HEK293 (cell line): ENCODE results near the gene DBH.
A peak's percentile ranks its signal among the peaks of the same experiment; 100 is the strongest.

Source experiments
- CTCF ChIA-PET: fragments of 350-600 bp; formaldehyde crosslinking; extraction: SDS; loops from one replicate; lab custom pipeline; 2021; ENCODE audit warnings: antibody characterized with exemption; lab: Yijun Ruan, JAX
- POLR2A ChIA-PET: fragments of 300-600 bp; formaldehyde crosslinking; extraction: SDS; loops from one replicate; lab custom pipeline; 2020; ENCODE audit warnings: antibody characterized with exemption, inconsistent platforms; lab: Yijun Ruan, JAX
- H3K27ac ChIP-seq: fragments of 200-500 bp; sonication (Bioruptor generic); 2 replicates; pipeline ENCODE4 v1.5.1; 2014; ENCODE audit warnings: low read depth, low read length, control low read depth, inconsistent platforms; ENCODE audit errors: extremely low read depth
- H3K36me3 ChIP-seq, 2 experiments: fragments of 200-500 bp in 1 of 2; sonication (Bioruptor generic) in 1 of 2; 1 replicate in 1 of 2; 2 replicates in 1 of 2; pipeline ENCODE4 v1.5.1; 2014 to 2017; ENCODE audit warnings: inconsistent platforms in 2 of 2, low read length in 2 of 2; ENCODE audit not compliant: control insufficient read depth in 2 of 2, insufficient read depth in 1 of 2
- H3K4me1 ChIP-seq: fragments of 200-500 bp; sonication (Bioruptor generic); 2 replicates; pipeline ENCODE4 v1.5.1; 2014; ENCODE audit warnings: mild to moderate bottlenecking, low read length, inconsistent platforms; ENCODE audit not compliant: control insufficient read depth, insufficient read depth
- H3K4me3 ChIP-seq: 2 replicates; pipeline ENCODE4 v1.5.1; 2011; ENCODE audit warnings: low read depth, mild to moderate bottlenecking, control low read depth, low read length, moderate library complexity
- H3K9me3 ChIP-seq: fragments of 200-500 bp; sonication (Bioruptor generic); 2 replicates; pipeline ENCODE4 v1.5.1; 2014; ENCODE audit warnings: low read depth, low read length, inconsistent platforms; ENCODE audit not compliant: control insufficient read depth, insufficient read depth
- GLI4 ChIP-seq: fragments of 450-650 bp; formaldehyde crosslinking; IDR thresholded peaks from 2 replicates; pipeline ENCODE4 v1.5.1; 2016; ENCODE audit warnings: missing biosample characterization, missing genetic modification characterization
- KLF16 ChIP-seq: fragments of 450-650 bp; formaldehyde crosslinking; IDR thresholded peaks from 2 replicates; pipeline ENCODE4 v1.5.1; 2017; ENCODE audit warnings: missing biosample characterization, missing genetic modification characterization
- KLF9 ChIP-seq: fragments of 450-650 bp; formaldehyde crosslinking; IDR thresholded peaks from 2 replicates; pipeline ENCODE4 v1.5.1; 2016; ENCODE audit warnings: missing biosample characterization, missing genetic modification characterization, low read depth
- PRDM2 ChIP-seq: fragments of 450-650 bp; formaldehyde crosslinking; IDR thresholded peaks from 2 replicates; pipeline ENCODE4 v1.5.1; 2016; ENCODE audit warnings: missing biosample characterization, missing genetic modification characterization, borderline replicate concordance
- SCRT2 ChIP-seq: fragments of 450-650 bp; formaldehyde crosslinking; IDR thresholded peaks from 2 replicates; pipeline ENCODE4 v1.5.1; 2016; ENCODE audit warnings: missing biosample characterization, missing genetic modification characterization
- ZEB2 ChIP-seq: fragments of 450-650 bp; formaldehyde crosslinking; IDR thresholded peaks from 2 replicates; pipeline ENCODE4 v1.5.1; 2016; ENCODE audit warnings: missing biosample characterization, missing genetic modification characterization
- ZIC2 ChIP-seq: fragments of 450-650 bp; formaldehyde crosslinking; IDR thresholded peaks from 2 replicates; pipeline ENCODE4 v1.5.1; 2016; ENCODE audit warnings: missing biosample characterization, missing genetic modification characterization
- ZNF2 ChIP-seq: fragments of 450-650 bp; formaldehyde crosslinking; IDR thresholded peaks from 2 replicates; pipeline ENCODE4 v1.5.1; 2016; ENCODE audit warnings: missing biosample characterization, missing genetic modification characterization
- ZNF324 ChIP-seq: fragments of 450-650 bp; formaldehyde crosslinking; IDR thresholded peaks from 2 replicates; pipeline ENCODE4 v1.5.1; 2016; ENCODE audit warnings: missing biosample characterization, missing genetic modification characterization
- ZNF391 ChIP-seq: fragments of 450-650 bp; formaldehyde crosslinking; IDR thresholded peaks from 2 replicates; pipeline ENCODE4 v1.5.1; 2016; ENCODE audit warnings: low read depth, missing biosample characterization, missing genetic modification characterization, borderline replicate concordance
- ZNF398 ChIP-seq: fragments of 450-650 bp; formaldehyde crosslinking; IDR thresholded peaks from 2 replicates; pipeline ENCODE4 v1.5.1; 2017; ENCODE audit warnings: missing biosample characterization, missing genetic modification characterization
- ZNF558 ChIP-seq: fragments of 450-650 bp; formaldehyde crosslinking; IDR thresholded peaks from 2 replicates; pipeline ENCODE4 v1.5.1; 2016; ENCODE audit warnings: missing biosample characterization, missing genetic modification characterization
- ZNF623 ChIP-seq: fragments of 450-650 bp; formaldehyde crosslinking; IDR thresholded peaks from 2 replicates; pipeline ENCODE4 v1.5.1; 2016; ENCODE audit warnings: missing biosample characterization, missing genetic modification characterization
- ZNF677 ChIP-seq: fragments of 450-650 bp; IDR thresholded peaks from 2 replicates; pipeline ENCODE4 v1.5.0; 2018; ENCODE audit warnings: missing biosample characterization, mild to moderate bottlenecking, missing genetic modification characterization, moderate library complexity
- ZSCAN4 ChIP-seq: fragments of 450-650 bp; formaldehyde crosslinking; IDR thresholded peaks from 2 replicates; pipeline ENCODE4 v1.5.1; 2017; ENCODE audit warnings: missing biosample characterization, missing genetic modification characterization
- ZSCAN5A ChIP-seq: fragments of 450-650 bp; formaldehyde crosslinking; IDR thresholded peaks from 2 replicates; pipeline ENCODE4 v1.5.1; 2016; ENCODE audit warnings: missing biosample characterization, missing genetic modification characterization

DBH gene

GRCh38 chr9:133598978-133599377 lies 37.2 kb upstream of the DBH start:
- no peak overlapping the region for H3K4me3 ChIP-seq
- H3K9me3 ChIP-seq = no peaks in the 10 kb centered on the region
- no peaks in the 10 kb centered on the region for H3K4me1 ChIP-seq
- no peak overlapping the region for H3K27ac ChIP-seq
- ChIA-PET POLR2A (no interaction called here), CTCF (no interaction called here)
- no peaks in the 10 kb centered on the region for H3K36me3 ChIP-seq
- TF ChIP-seq ZNF623 (tag by site-specific recombination) (peak; percentile 63), ZEB2 (tag by site-specific recombination) (no peak), ZNF391 (no peak)

- no peaks in the 10 kb centered on the region for H3K9me3 ChIP-seq
- no peaks in the 10 kb centered on the region for H3K36me3 ChIP-seq
- CTCF ChIA-PET = no interaction called here
- H3K27ac ChIP-seq = no peak overlapping the region
- H3K4me1 ChIP-seq = no peaks in the 10 kb centered on the region
- TF ChIP-seq PRDM2 (tag by site-specific recombination) = 0 out of 2 replicates have a peak, but pooled peaks have one; percentile 21
- TF ChIP-seq ZNF2 (tag by site-specific recombination) = no peak
- peak; percentile 94 for TF ChIP-seq ZSCAN4 (tag by site-specific recombination)
- TF ChIP-seq KLF9 = peak; percentile 37; the same call in 1 of the 2 replicates
- TF ChIP-seq KLF16 (tag by site-specific recombination) = no peak
- no peak for TF ChIP-seq ZSCAN5A (tag by site-specific recombination)
- TF ChIP-seq ZNF677 (tag by site-specific recombination) = no peak
- TF ChIP-seq, all 188 proteins: peak for 3
- POLR2A ChIA-PET = no interaction called here
- no peak overlapping the region for H3K4me3 ChIP-seq
Observed at GRCh38 chr9:133599470-133600173, 36.5 kb upstream of the DBH start.

GRCh38 chr9:133600739-133601138 lies 35.4 kb upstream of the DBH start:
- POLR2A ChIA-PET = interaction anchor here (0.6 kb wide), 1 partner anchor 72 kb away, joined by 3 read pairs; no protein-coding TSS in a partner anchor
- no peaks in the 10 kb centered on the region for H3K36me3 ChIP-seq
- no peak overlapping the region for H3K4me3 ChIP-seq
- CTCF ChIA-PET = interaction anchor here (0.5 to 0.6 kb wide), 2 partner anchors 13 to 237 kb away, joined by 3 read pairs; no protein-coding TSS in a partner anchor
- H3K4me1 ChIP-seq = no peaks in the 10 kb centered on the region
- no peaks in the 10 kb centered on the region for H3K9me3 ChIP-seq
- no peak overlapping the region for H3K27ac ChIP-seq
- TF ChIP-seq SCRT2 (tag by site-specific recombination) (peak; percentile 31; the same call in 1 of the 2 replicates), ZNF324 (tag by site-specific recombination) (no peak), ZIC2 (peak; percentile 65; the same call in 1 of the 2 replicates), ZNF398 (tag by site-specific recombination) (peak; percentile 36; the same call in 1 of the 2 replicates), ZNF558 (tag by site-specific recombination) (no peak), GLI4 (no peak)
